CD14-positive monocyte (primary cell): ENCODE results near the gene WDR7. TPM values are rescaled to one million over a fixed set of nuclear protein-coding genes. Genes with fewer than 3 reads are reported as not detected.

ENCODE experiments used
- DNase-seq, 3 donors: peaks; one replicate each; pipeline ENCODE4 v3.0.0-alpha.2; 2011 to 2022
- H2AFZ ChIP-seq: 2 replicates; pipeline ENCODE4 v1.6.0; 2012; ENCODE audit warnings: mild to moderate bottlenecking, low read depth, low read length, inconsistent platforms; ENCODE audit not compliant: insufficient read depth, poor library complexity, severe bottlenecking
- H3K27ac ChIP-seq, 2 donors: 1 replicate in 1 of 2; 2 replicates in 1 of 2; pipeline ENCODE4 v1.5.1; 2012 to 2013; ENCODE audit warnings: low read length in 2 of 2, control low read depth in 1 of 2, inconsistent platforms in 1 of 2, low read depth in 1 of 2, mild to moderate bottlenecking in 1 of 2
- H3K27me3 ChIP-seq, 2 donors: one replicate each; pipeline versions ENCODE4 v1.6.0 to v1.6.1; 2011 to 2013; ENCODE audit warnings: low read length in 2 of 2; ENCODE audit not compliant: control insufficient read depth in 2 of 2, insufficient read depth in 2 of 2
- H3K36me3 ChIP-seq, 2 donors: replicated peaks in 1 of 2; 1 replicate in 1 of 2; 2 replicates in 1 of 2; pipeline versions ENCODE4 v1.5.1 to v1.6.1; 2012 to 2013; ENCODE audit warnings: low read length in 2 of 2, control low read depth in 1 of 2, inconsistent platforms in 1 of 2, mild to moderate bottlenecking in 1 of 2; ENCODE audit not compliant: insufficient read depth in 2 of 2, control insufficient read depth in 1 of 2
- H3K4me1 ChIP-seq, 2 donors: 1 replicate in 1 of 2; 2 replicates in 1 of 2; pipeline versions ENCODE4 v1.5.1 to v1.6.1; 2012 to 2013; ENCODE audit warnings: low read length in 2 of 2, control low read depth in 1 of 2, inconsistent platforms in 1 of 2, mild to moderate bottlenecking in 1 of 2, moderate library complexity in 1 of 2; ENCODE audit not compliant: insufficient read depth in 2 of 2, control insufficient read depth in 1 of 2
- H3K4me2 ChIP-seq: replicated peaks from 2 replicates; pipeline ENCODE3; 2012; ENCODE audit warnings: low read length, moderate library complexity, mild to moderate bottlenecking; ENCODE audit not compliant: poor library complexity, severe bottlenecking; ENCODE audit errors: extremely low read depth
- H3K4me3 ChIP-seq, 3 experiments: fragments of 200-600 bp in 1 of 3; sonication (generic) in 1 of 3; replicated peaks in 1 of 3; 1 replicate in 2 of 3; 2 replicates in 1 of 3; pipeline ENCODE4 v1.5.1; 2011 to 2013; ENCODE audit warnings: low read length in 3 of 3, mild to moderate bottlenecking in 3 of 3, control low read depth in 2 of 3, low read depth in 2 of 3, inconsistent platforms in 1 of 3, moderate library complexity in 1 of 3
- H3K79me2 ChIP-seq: 2 replicates; pipeline ENCODE4 v1.6.0; 2012; ENCODE audit warnings: mild to moderate bottlenecking, control low read depth, inconsistent platforms, low read length, moderate library complexity; ENCODE audit not compliant: insufficient read depth
- H3K9ac ChIP-seq: 2 replicates; pipeline ENCODE4 v1.6.0; 2017; ENCODE audit warnings: low read length, mild to moderate bottlenecking; ENCODE audit not compliant: insufficient read depth, poor library complexity, severe bottlenecking
- H3K9me3 ChIP-seq, 2 donors: replicated peaks in 1 of 2; 1 replicate in 1 of 2; 2 replicates in 1 of 2; pipeline versions ENCODE4 v1.5.1 to v1.6.1; 2012 to 2013; ENCODE audit warnings: low read length in 2 of 2, control low read depth in 1 of 2; ENCODE audit not compliant: control insufficient read depth in 1 of 2, insufficient read depth in 1 of 2
- H4K20me1 ChIP-seq: 2 replicates; pipeline ENCODE4 v1.6.0; 2012; ENCODE audit warnings: mild to moderate bottlenecking, low read length, control low read depth, moderate library complexity; ENCODE audit not compliant: insufficient read depth
- H3K27ac Mint-ChIP-seq, 7 donors: one replicate each; pipeline ENCODE4 v1.8.0; 2020; ENCODE audit warnings: mild to moderate bottlenecking in 7 of 7, mixed read lengths in 7 of 7, moderate library complexity in 6 of 7, inconsistent platforms in 2 of 7
- H3K27me3 Mint-ChIP-seq, 3 donors: one replicate each; pipeline ENCODE4 v1.8.0; 2021 to 2022; ENCODE audit warnings: low read depth in 3 of 3, mild to moderate bottlenecking in 3 of 3, mixed read lengths in 3 of 3, moderate library complexity in 3 of 3, inconsistent platforms in 1 of 3
- H3K36me3 Mint-ChIP-seq, 2 donors: one replicate each; pipeline ENCODE4 v1.8.0; 2020; ENCODE audit warnings: mixed read lengths in 2 of 2, inconsistent platforms in 1 of 2, mild to moderate bottlenecking in 1 of 2
- H3K4me1 Mint-ChIP-seq: one replicate; pipeline ENCODE4 v1.8.0; 2020; ENCODE audit warnings: mild to moderate bottlenecking, mixed read lengths
- H3K4me3 Mint-ChIP-seq, 2 donors: one replicate each; pipeline ENCODE4 v1.8.0; 2020; ENCODE audit warnings: mild to moderate bottlenecking in 2 of 2, mixed read lengths in 2 of 2, moderate library complexity in 1 of 2
- H3K9me3 Mint-ChIP-seq, 7 donors: one replicate each; pipeline ENCODE4 v1.8.0; 2020 to 2022; ENCODE audit warnings: mixed read lengths in 7 of 7, mild to moderate bottlenecking in 6 of 7, moderate library complexity in 6 of 7, inconsistent platforms in 2 of 7
- WGBS: methylation state at CpG from one replicate; pipeline ENCODE4 v1.1.5; 2013; ENCODE audit warnings: missing lambda C conversion rate; ENCODE audit not compliant: insufficient coverage; 5-methylcytosine and 5-hydroxymethylcytosine counted together
- intact Hi-C, 2 donors: fragments of 100-400 bp; cut with micrococcal nuclease; formaldehyde crosslinking; loops; one replicate each; pipeline versions ENCODE4 v1.15.0 to v1.15.1; 2023
- polyA plus RNA-seq, 3 donors: library from polyadenylated mRNA; depleted of rRNA in 1 of 3; unstranded in 2 of 3; stranded (reverse) in 1 of 3; fragments of 300-500 nt in 2 of 3; fragments of >200 nt in 1 of 3; fragmentation: Illumina TruSeq in 2 of 3; gene quantifications; 1 replicate in 2 of 3; 2 replicates in 1 of 3; pipeline ENCODE4 v1.2.3, GENCODE V29; 2012 to 2021
- TF ChIP-seq, protein P1 (sequence below): fragments of 200-600 bp; IDR thresholded peaks from one replicate; pipeline ENCODE4 v1.8.0; 2022; ENCODE audit warnings: antibody characterized with exemption, mild to moderate bottlenecking

Gene WDR7
- polyA plus RNA-seq, 3 donors = 9.1 to 23.6 (median 9.5) TPM

DNA sequence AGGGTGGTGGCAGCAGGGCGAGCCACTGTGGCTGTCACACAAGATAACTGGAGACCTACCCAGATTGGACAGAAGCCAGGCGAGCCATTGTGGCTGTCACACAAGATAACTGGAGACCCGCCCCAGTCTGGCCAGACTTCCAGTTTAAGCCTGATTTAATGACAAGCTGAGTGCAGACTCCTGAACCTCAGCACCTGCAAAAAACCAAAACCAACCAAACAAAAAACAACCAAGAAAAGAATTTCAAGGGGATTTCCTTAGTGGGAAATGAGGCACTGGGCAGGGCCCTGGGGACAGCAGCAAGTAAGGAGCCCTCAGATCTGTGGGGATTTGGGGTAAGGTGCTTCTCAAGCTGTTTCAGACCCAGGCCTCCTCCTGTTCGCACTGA lies 400.5 kb downstream of the WDR7 start:
- Histone ChIP-seq H3K4me1 (no peaks in the 10 kb centered on the region), H3K9ac (no peak overlapping the region), H2AFZ (no peak overlapping the region), H3K79me2 (no peaks in the 10 kb centered on the region), H4K20me1 (no peaks in the 10 kb centered on the region), H3K4me3 (no peak overlapping the region), H3K36me3 (no peaks in the 10 kb centered on the region), H3K9me3 (no peaks in the 10 kb centered on the region), H3K27me3 (no peaks in the 10 kb centered on the region), H3K27ac (no peak overlapping the region), H3K4me2 (no peak overlapping the region)
- intact Hi-C loops = no loop called here
- H3K4me1 Mint-ChIP-seq = no peaks in the 10 kb centered on the region
- no peak for DNase-seq
- no peak overlapping the region for H3K27ac Mint-ChIP-seq
- TF ChIP-seq, protein P1, sequence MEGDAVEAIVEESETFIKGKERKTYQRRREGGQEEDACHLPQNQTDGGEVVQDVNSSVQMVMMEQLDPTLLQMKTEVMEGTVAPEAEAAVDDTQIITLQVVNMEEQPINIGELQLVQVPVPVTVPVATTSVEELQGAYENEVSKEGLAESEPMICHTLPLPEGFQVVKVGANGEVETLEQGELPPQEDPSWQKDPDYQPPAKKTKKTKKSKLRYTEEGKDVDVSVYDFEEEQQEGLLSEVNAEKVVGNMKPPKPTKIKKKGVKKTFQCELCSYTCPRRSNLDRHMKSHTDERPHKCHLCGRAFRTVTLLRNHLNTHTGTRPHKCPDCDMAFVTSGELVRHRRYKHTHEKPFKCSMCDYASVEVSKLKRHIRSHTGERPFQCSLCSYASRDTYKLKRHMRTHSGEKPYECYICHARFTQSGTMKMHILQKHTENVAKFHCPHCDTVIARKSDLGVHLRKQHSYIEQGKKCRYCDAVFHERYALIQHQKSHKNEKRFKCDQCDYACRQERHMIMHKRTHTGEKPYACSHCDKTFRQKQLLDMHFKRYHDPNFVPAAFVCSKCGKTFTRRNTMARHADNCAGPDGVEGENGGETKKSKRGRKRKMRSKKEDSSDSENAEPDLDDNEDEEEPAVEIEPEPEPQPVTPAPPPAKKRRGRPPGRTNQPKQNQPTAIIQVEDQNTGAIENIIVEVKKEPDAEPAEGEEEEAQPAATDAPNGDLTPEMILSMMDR = no peak
- H3K36me3 Mint-ChIP-seq = no peaks in the 10 kb centered on the region
- no peak overlapping the region for H3K4me3 Mint-ChIP-seq
- H3K27me3 Mint-ChIP-seq = peaks cover 0 to 2% (median 2%) of the 10 kb centered on the region in 3 donors
- H3K9me3 Mint-ChIP-seq = peaks cover 0 to 4% (median 0%) of the 10 kb centered on the region in 7 donors
- WGBS = 58% methylated on average over 4 of the region's 4 CpGs

GRCh38 chr18:57052173-57052572 lies 401.0 kb downstream of the WDR7 start:
- H2AFZ ChIP-seq = no peak overlapping the region
- Mint-ChIP-seq H3K27ac (no peak overlapping the region), H3K9me3 (peaks cover 0 to 4% (median 0%) of the 10 kb centered on the region in 7 donors), H3K36me3 (no peaks in the 10 kb centered on the region), H3K4me3 (no peak overlapping the region), H3K27me3 (peaks cover 0 to 2% (median 2%) of the 10 kb centered on the region in 3 donors), H3K4me1 (no peaks in the 10 kb centered on the region)
- H3K9ac ChIP-seq = no peak overlapping the region
- no peak for DNase-seq
- WGBS = no CpG with 5 or more reads among the region's 4 CpGs
- H3K4me2 ChIP-seq = no peak overlapping the region
- H3K79me2 ChIP-seq = no peaks in the 10 kb centered on the region
- H3K27ac ChIP-seq = no peak overlapping the region
- TF ChIP-seq, protein P1 = no peak
- no peak overlapping the region for H3K4me3 ChIP-seq
- intact Hi-C loops = no loop called here
- no peaks in the 10 kb centered on the region for H3K4me1 ChIP-seq
- no peaks in the 10 kb centered on the region for H3K9me3 ChIP-seq
- H4K20me1 ChIP-seq = no peaks in the 10 kb centered on the region
- no peaks in the 10 kb centered on the region for H3K27me3 ChIP-seq
- no peaks in the 10 kb centered on the region for H3K36me3 ChIP-seq
